Hepatocyte (in vitro differentiated cells): ENCODE measurements around the gene MAS1.

Experiments used
- EZH2 ChIP-seq: fragments of 200-600 bp; sonication (generic); IDR thresholded peaks from 2 replicates; pipeline ENCODE4 v1.6.1; 2016; ENCODE audit warnings: antibody characterized with exemption, mild to moderate bottlenecking, borderline replicate concordance
- EZH2phosphoT487 ChIP-seq: fragments of 200-600 bp; sonication (generic); IDR thresholded peaks from one replicate; pipeline ENCODE4 v1.6.1; 2018; ENCODE audit warnings: antibody characterized with exemption, mild to moderate bottlenecking, low read depth, moderate library complexity; ENCODE audit not compliant: unreplicated experiment, severe bottlenecking
- TF ChIP-seq, protein P1 (sequence below): fragments of 200-600 bp; sonication (generic); IDR thresholded peaks from 2 replicates; pipeline ENCODE4 v1.5.1; 2016; ENCODE audit warnings: antibody characterized with exemption, mild to moderate bottlenecking; ENCODE audit not compliant: poor library complexity

DNA sequence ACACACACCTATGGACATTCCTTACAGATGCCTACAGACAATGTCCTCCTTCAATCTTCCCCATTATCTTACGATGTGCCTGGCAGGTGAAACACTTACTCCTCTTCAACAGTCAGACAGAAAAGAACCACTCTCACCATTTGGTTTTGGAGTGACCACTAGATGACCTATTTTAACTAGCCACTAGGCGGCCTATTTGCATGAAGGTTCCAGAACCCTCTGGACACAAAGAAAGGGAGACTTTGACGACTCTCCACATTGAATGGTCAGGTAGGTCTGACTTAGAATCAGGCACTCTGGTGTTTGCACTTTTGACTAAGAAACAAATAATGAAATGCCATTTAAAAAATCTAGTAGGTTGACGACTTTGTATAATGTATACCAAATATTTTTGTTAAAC, 48.8 kb upstream of the MAS1 start:
- TF ChIP-seq, protein P1, sequence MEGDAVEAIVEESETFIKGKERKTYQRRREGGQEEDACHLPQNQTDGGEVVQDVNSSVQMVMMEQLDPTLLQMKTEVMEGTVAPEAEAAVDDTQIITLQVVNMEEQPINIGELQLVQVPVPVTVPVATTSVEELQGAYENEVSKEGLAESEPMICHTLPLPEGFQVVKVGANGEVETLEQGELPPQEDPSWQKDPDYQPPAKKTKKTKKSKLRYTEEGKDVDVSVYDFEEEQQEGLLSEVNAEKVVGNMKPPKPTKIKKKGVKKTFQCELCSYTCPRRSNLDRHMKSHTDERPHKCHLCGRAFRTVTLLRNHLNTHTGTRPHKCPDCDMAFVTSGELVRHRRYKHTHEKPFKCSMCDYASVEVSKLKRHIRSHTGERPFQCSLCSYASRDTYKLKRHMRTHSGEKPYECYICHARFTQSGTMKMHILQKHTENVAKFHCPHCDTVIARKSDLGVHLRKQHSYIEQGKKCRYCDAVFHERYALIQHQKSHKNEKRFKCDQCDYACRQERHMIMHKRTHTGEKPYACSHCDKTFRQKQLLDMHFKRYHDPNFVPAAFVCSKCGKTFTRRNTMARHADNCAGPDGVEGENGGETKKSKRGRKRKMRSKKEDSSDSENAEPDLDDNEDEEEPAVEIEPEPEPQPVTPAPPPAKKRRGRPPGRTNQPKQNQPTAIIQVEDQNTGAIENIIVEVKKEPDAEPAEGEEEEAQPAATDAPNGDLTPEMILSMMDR, result no peak
- TF ChIP-seq EZH2 (no peak), EZH2phosphoT487 (no peak)
